ENCODE measurements around the gene CIB1. TPM values are rescaled to one million over a fixed set of nuclear protein-coding genes. Genes with fewer than 3 reads are reported as not detected.

The CIB1 gene
- total RNA-seq, 1 donor from 2014 or later = 17.6 TPM

DNA sequence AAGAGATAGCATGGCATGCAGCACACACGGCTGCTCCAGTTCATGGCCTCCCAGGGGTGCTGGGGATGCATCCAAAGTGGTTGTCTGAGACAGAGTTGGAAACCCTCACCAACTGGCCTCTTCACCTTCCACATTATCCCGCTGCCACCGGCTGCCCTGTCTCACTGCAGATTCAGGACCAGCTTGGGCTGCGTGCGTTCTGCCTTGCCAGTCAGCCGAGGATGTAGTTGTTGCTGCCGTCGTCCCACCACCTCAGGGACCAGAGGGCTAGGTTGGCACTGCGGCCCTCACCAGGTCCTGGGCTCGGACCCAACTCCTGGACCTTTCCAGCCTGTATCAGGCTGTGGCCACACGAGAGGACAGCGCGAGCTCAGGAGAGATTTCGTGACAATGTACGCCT is 4.8 kb downstream of the CIB1 start:
- H3K9me3 Mint-ChIP-seq = no peaks in the 10 kb centered on the region
- no peak overlapping the region for H3K27ac Mint-ChIP-seq
- peaks cover 3% of the 10 kb centered on the region for H3K4me1 Mint-ChIP-seq
- TF ChIP-seq, protein P1, sequence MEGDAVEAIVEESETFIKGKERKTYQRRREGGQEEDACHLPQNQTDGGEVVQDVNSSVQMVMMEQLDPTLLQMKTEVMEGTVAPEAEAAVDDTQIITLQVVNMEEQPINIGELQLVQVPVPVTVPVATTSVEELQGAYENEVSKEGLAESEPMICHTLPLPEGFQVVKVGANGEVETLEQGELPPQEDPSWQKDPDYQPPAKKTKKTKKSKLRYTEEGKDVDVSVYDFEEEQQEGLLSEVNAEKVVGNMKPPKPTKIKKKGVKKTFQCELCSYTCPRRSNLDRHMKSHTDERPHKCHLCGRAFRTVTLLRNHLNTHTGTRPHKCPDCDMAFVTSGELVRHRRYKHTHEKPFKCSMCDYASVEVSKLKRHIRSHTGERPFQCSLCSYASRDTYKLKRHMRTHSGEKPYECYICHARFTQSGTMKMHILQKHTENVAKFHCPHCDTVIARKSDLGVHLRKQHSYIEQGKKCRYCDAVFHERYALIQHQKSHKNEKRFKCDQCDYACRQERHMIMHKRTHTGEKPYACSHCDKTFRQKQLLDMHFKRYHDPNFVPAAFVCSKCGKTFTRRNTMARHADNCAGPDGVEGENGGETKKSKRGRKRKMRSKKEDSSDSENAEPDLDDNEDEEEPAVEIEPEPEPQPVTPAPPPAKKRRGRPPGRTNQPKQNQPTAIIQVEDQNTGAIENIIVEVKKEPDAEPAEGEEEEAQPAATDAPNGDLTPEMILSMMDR (IDR thresholded peaks at IDR 0.05; ENCODE audit: unreplicated experiment) = no peak
- H3K36me3 Mint-ChIP-seq = peaks cover 17% of the 10 kb centered on the region
- no peaks in the 10 kb centered on the region for H3K27me3 Mint-ChIP-seq (ENCODE audit: low read depth)
- no peak overlapping the region for H3K4me3 Mint-ChIP-seq
- DNase-seq (ENCODE audit: low spot score in 2 of 2, unreplicated experiment in 2 of 2) = no peak

DNA sequence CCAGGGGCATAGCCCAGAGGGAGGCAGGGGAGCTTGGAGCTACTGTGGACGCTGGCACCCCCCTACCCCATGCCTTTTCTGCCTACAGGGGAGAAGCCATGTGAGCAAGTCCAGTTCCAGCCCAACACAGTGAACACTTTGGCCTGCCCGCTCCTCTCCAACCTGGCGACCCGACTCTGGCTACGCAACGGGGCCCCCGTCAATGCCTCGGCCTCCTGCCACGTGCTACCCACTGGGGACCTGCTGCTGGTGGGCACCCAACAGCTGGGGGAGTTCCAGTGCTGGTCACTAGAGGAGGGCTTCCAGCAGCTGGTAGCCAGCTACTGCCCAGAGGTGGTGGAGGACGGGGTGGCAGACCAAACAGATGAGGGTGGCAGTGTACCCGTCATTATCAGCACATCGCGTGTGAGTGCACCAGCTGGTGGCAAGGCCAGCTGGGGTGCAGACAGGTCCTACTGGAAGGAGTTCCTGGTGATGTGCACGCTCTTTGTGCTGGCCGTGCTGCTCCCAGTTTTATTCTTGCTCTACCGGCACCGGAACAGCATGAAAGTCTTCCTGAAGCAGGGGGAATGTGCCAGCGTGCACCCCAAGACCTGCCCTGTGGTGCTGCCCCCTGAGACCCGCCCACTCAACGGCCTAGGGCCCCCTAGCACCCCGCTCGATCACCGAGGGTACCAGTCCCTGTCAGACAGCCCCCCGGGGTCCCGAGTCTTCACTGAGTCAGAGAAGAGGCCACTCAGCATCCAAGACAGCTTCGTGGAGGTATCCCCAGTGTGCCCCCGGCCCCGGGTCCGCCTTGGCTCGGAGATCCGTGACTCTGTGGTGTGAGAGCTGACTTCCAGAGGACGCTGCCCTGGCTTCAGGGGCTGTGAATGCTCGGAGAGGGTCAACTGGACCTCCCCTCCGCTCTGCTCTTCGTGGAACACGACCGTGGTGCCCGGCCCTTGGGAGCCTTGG is 5.6 kb downstream of the CIB1 start:
- DNase-seq (ENCODE audit: low spot score in 2 of 2, unreplicated experiment in 2 of 2) = no peak
- H3K27me3 Mint-ChIP-seq (ENCODE audit: low read depth) = no peaks in the 10 kb centered on the region
- TF ChIP-seq, protein P1 (IDR thresholded peaks at IDR 0.05; ENCODE audit: unreplicated experiment) = no peak
- H3K27ac Mint-ChIP-seq = no peak overlapping the region
- H3K4me1 Mint-ChIP-seq = peaks cover 3% of the 10 kb centered on the region
- H3K4me3 Mint-ChIP-seq = no peak overlapping the region
- H3K9me3 Mint-ChIP-seq = no peaks in the 10 kb centered on the region
- H3K36me3 Mint-ChIP-seq = peaks cover 17% of the 10 kb centered on the region

DNA sequence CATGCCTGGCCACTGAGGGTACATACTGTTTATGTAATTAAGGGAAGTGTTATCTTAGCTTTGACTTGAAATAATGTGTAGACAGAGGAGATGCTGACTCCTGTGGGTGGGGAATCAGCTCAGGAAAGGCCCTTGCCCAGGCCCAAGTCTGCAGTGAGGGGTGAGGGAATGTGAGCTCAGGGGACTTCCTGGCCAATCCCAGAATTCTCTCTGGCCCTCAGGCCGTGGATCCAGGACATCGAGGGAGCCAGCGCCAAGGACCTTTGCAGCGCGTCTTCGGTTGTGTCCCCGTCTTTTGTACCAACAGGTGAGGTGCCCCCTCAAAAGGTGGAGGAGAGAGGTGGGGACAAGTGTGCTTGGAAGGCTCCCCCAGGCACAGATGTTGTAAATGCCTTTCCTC is 6.4 kb downstream of the CIB1 start:
- Mint-ChIP-seq H3K4me1 (no peaks in the 10 kb centered on the region), H3K27ac (no peak overlapping the region)
- no peak for DNase-seq (ENCODE audit: low spot score in 2 of 2, unreplicated experiment in 2 of 2)

DNA sequence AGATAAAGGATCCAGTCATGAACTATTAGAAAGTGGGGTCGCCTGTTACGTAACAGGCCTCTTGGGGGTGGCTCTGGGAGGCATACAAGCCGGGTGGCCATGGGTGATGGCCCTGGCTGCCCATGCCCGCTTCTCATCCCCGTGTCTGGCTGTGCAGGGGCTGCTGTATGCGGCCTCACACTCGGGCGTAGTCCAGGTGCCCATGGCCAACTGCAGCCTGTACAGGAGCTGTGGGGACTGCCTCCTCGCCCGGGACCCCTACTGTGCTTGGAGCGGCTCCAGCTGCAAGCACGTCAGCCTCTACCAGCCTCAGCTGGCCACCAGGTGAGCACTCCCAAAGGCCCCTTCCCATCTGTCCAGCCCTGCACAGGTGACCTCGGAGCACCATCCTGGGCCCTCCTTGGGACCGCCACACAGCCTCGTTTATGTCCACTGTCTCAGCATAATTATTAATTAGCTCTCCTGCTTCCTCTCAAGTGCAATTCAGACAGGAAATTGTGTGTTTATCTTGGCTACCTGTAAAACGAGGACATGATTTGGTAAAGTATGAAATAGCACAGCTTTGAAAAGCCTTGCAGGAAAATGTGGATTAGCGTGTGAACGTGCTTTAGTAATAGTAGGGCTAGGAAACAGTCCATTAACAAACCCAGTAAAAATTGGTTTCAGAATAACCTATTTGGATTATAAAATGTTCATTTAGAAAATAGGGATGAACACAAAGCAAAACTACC is 8.1 kb downstream of the CIB1 start:
- H3K27ac Mint-ChIP-seq = no peak overlapping the region
- no peak overlapping the region for H3K4me3 Mint-ChIP-seq
- H3K4me1 Mint-ChIP-seq = no peaks in the 10 kb centered on the region
- H3K36me3 Mint-ChIP-seq = peaks cover 17% of the 10 kb centered on the region
- no peak for DNase-seq (ENCODE audit: low spot score in 2 of 2, unreplicated experiment in 2 of 2)
- no peaks in the 10 kb centered on the region for H3K27me3 Mint-ChIP-seq (ENCODE audit: low read depth)
- H3K9me3 Mint-ChIP-seq = no peaks in the 10 kb centered on the region
- TF ChIP-seq, protein P1 (IDR thresholded peaks at IDR 0.05; ENCODE audit: unreplicated experiment) = no peak

More for the DNA sequence above, 6.4 kb downstream of the CIB1 start:
- TF ChIP-seq, protein P1 (IDR thresholded peaks at IDR 0.05; ENCODE audit: unreplicated experiment) = no peak
- no peak overlapping the region for H3K4me3 Mint-ChIP-seq
- no peaks in the 10 kb centered on the region for H3K9me3 Mint-ChIP-seq
- H3K36me3 Mint-ChIP-seq = peaks cover 17% of the 10 kb centered on the region
- no peaks in the 10 kb centered on the region for H3K27me3 Mint-ChIP-seq (ENCODE audit: low read depth)

DNA sequence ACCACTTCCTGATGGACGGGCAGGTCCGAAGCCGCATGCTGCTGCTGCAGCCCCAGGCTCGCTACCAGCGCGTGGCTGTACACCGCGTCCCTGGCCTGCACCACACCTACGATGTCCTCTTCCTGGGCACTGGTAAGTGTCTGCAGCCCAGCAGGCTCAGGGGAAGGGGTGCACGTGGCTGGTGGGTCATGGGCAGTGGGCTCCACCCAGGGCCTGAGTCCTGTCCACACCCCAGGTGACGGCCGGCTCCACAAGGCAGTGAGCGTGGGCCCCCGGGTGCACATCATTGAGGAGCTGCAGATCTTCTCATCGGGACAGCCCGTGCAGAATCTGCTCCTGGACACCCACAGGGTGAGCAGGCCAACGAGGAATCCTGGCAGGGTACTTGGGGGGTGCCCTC is 8.7 kb downstream of the CIB1 start:
- Mint-ChIP-seq H3K4me3 (no peak overlapping the region), H3K27me3 (ENCODE audit: low read depth) (no peaks in the 10 kb centered on the region), H3K36me3 (peaks cover 17% of the 10 kb centered on the region), H3K27ac (no peak overlapping the region), H3K4me1 (no peaks in the 10 kb centered on the region), H3K9me3 (no peaks in the 10 kb centered on the region)
- TF ChIP-seq, protein P1 (IDR thresholded peaks at IDR 0.05; ENCODE audit: unreplicated experiment) = no peak
- no peak for DNase-seq (ENCODE audit: low spot score in 2 of 2, unreplicated experiment in 2 of 2)

Measured in mesothelial cell of epicardium (in vitro differentiated cells).